Psoas muscle (tissue), 8 donors: ENCODE results near the gene ASTN2. TPM values are rescaled to one million over a fixed set of nuclear protein-coding genes. Genes with fewer than 3 reads are reported as not detected.

Experiments used
- ATAC-seq, 4 donors: fragments of 200-7000 bp; cut with Tn5 transposase; one replicate each; pipeline ENCODE4 v1.9.1; 2020; ENCODE audit warnings: moderate library complexity in 3 of 4, mild to moderate bottlenecking in 2 of 4
- DNase-seq, 2 donors: peaks; one replicate each; pipeline ENCODE4 v3.0.0-alpha.2; 2020
- H3K27ac ChIP-seq: fragments of 200-600 bp; one replicate; pipeline ENCODE4 v1.8.0; 2022
- H3K27me3 ChIP-seq, 3 donors: fragments of 200-600 bp in 1 of 3; one replicate each; pipeline versions ENCODE4 v1.6.1 to v1.8.0; 2013 to 2022; ENCODE audit warnings: low read length in 2 of 3, mild to moderate bottlenecking in 2 of 3, moderate library complexity in 1 of 3; ENCODE audit not compliant: insufficient read depth in 3 of 3
- H3K36me3 ChIP-seq, 2 donors: fragments of 200-600 bp in 1 of 2; one replicate each; pipeline versions ENCODE4 v1.6.1 to v1.8.0; 2013 to 2022; ENCODE audit warnings: low read depth in 1 of 2, mild to moderate bottlenecking in 1 of 2, moderate library complexity in 1 of 2; ENCODE audit not compliant: insufficient read depth in 1 of 2
- H3K4me1 ChIP-seq: fragments of 200-600 bp; one replicate; pipeline ENCODE4 v1.8.0; 2022
- H3K4me3 ChIP-seq: fragments of 200-600 bp; one replicate; pipeline ENCODE4 v1.8.0; 2022; ENCODE audit warnings: mild to moderate bottlenecking
- H3K9me3 ChIP-seq: fragments of 200-600 bp; one replicate; pipeline ENCODE4 v1.8.0; 2022
- CTCF ChIP-seq: fragments of 200-600 bp; IDR thresholded peaks from one replicate; pipeline ENCODE4 v1.8.0; 2022; ENCODE audit warnings: antibody characterized with exemption
- WGBS, 3 donors: extraction: QIAGEN DNeasy Blood & Tissue Kit; methylation state at CpG; one replicate each; pipeline versions ENCODE4 v1.1.6 to v1.1.7; 2013; 5-methylcytosine and 5-hydroxymethylcytosine counted together
- intact Hi-C, 2 donors: fragments of 100-400 bp; cut with DNase I; formaldehyde crosslinking; loops; one replicate each; pipeline versions ENCODE4 v1.11.0 to v1.14.2; 2022
- polyA plus RNA-seq, 3 donors: library from polyadenylated mRNA; stranded (reverse); fragments of 200-250 nt; gene quantifications; one replicate each; pipeline ENCODE4 v1.2.3, GENCODE V29; 2013
- total RNA-seq, 4 donors: library from RNA; stranded (reverse); fragmentation: NEBNext Ultra II Directional in 2 of 4; extraction: Animal tissue kit (Norgen Biotek cat#: 25700) in 2 of 4; gene quantifications; one replicate each; pipeline versions ENCODE4 v1.2.1 to v1.2.4, GENCODE V29; 2021 to 2023
- donor health status: healthy with polysubstance abuse.
- donor health status: DM: no; HTN: no; CAD: no; lungs with moderate emphysema.
- donor health status: Bipolar disorder and iron deficiency.
- donor health status: healthy.
- donor health status: DM: yes; HTN: yes; CAD: no.
- donor health status: DM: no; HTN: no; CAD: no.
- donor health status: DM: no; HTN: no; CAD: no.
- donor health status: DM: yes; HTN: yes; CAD: no.

The ASTN2 gene
- total and polyA plus RNA-seq, 7 donors = 2.0 to 10.3 (median 3.3) TPM

GRCh38 chr9:116939161-116939560 is 475.7 kb downstream of the ASTN2 start:
- TF ChIP-seq CTCF = no peak
- Histone ChIP-seq H3K4me1 (no peaks in the 10 kb centered on the region), H3K27ac (no peak overlapping the region), H3K4me3 (no peak overlapping the region), H3K9me3 (no peaks in the 10 kb centered on the region), H3K27me3 (no peaks in the 10 kb centered on the region), H3K36me3 (no peaks in the 10 kb centered on the region)
- 59 to 68% (median 61%) methylated on average over 1 of the region's 1 CpG for WGBS, 3 donors
- DNase-seq (no peak), ATAC-seq (no peak)
- intact Hi-C loops = no loop called here

GRCh38 chr9:116937361-116937760 is 477.5 kb downstream of the ASTN2 start:
- Histone ChIP-seq H3K36me3 (no peaks in the 10 kb centered on the region), H3K27me3 (no peaks in the 10 kb centered on the region), H3K9me3 (no peaks in the 10 kb centered on the region), H3K4me1 (no peaks in the 10 kb centered on the region), H3K4me3 (no peak overlapping the region), H3K27ac (no peak overlapping the region)
- ATAC-seq = no peak
- intact Hi-C loops = no loop called here
- TF ChIP-seq CTCF = no peak
- no peak for DNase-seq

DNA sequence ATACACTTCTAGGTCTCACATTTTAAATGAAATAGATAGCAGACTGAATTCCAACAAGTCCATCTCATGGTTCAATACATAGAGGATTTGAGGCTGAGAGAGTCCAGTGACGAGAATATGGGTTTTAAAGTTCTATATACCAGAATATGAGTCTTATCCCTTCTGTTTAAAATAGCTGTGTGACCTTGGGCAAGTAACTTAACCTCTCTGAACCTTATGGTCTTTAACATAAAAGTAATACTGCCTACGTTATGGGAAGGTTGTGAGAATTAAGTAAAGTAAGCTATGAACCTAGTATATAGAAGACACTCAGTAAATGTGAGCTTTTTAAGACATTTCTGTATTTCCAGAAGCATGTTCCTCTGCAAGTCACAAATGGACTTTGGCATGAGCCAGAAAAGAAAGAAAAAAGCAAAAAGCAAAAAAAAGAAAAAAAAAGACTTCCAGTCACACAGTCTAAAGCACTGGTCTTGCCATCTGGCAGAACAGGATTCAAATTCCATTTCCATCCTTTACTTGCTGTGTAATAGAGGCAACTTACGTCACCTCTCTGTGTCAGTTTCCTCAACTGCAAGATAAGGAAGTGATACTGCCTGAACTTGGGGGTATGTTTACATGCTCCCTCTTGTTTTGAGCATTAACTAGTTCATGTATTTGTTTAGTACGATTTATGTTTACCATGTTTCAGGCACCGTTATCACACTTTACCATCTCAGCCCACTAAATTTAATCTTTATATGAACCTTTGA is 479.5 kb downstream of the ASTN2 start:
- 54 to 59% (median 55%) methylated on average over 5 of the region's 5 CpGs for WGBS, 3 donors
- H3K36me3 ChIP-seq = no peaks in the 10 kb centered on the region
- DNase-seq = no peak
- H3K27me3 ChIP-seq = no peaks in the 10 kb centered on the region
- no peaks in the 10 kb centered on the region for H3K4me1 ChIP-seq
- no peak overlapping the region for H3K27ac ChIP-seq
- H3K4me3 ChIP-seq = no peak overlapping the region
- ATAC-seq = no peak
- H3K9me3 ChIP-seq = no peaks in the 10 kb centered on the region
- intact Hi-C loops = no loop called here
- TF ChIP-seq CTCF = no peak

DNA sequence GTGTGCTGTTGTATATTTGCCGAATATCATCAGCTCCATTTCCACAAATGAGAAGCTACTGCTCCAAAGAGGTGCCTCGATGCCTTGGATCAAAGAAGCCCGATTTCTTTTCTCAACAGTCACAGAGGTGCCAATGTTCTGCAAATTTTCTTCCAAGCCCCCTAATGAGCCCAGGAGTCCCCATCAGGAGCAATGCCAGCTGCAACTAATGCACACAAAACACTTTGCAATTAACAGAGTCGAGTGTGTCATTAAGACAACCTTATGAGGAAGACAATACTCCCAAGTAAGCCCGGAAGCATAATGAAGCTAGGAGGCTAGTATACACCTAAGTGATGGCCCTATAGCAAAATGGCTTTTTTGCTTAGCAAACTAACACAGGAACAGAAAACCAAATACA is 480.7 kb downstream of the ASTN2 start:
- H3K27ac ChIP-seq = no peak overlapping the region
- H3K4me1 ChIP-seq = no peaks in the 10 kb centered on the region
- no peak for TF ChIP-seq CTCF
- H3K9me3 ChIP-seq = no peaks in the 10 kb centered on the region
- H3K27me3 ChIP-seq = peaks cover 0 to 2% (median 0%) of the 10 kb centered on the region in 3 donors
- no peak for ATAC-seq
- H3K36me3 ChIP-seq = no peaks in the 10 kb centered on the region
- H3K4me3 ChIP-seq = no peak overlapping the region
- intact Hi-C loops = no loop called here
- no peak for DNase-seq
- WGBS, 3 donors = 80 to 85% (median 85%) methylated on average over 5 of the region's 5 CpGs

DNA sequence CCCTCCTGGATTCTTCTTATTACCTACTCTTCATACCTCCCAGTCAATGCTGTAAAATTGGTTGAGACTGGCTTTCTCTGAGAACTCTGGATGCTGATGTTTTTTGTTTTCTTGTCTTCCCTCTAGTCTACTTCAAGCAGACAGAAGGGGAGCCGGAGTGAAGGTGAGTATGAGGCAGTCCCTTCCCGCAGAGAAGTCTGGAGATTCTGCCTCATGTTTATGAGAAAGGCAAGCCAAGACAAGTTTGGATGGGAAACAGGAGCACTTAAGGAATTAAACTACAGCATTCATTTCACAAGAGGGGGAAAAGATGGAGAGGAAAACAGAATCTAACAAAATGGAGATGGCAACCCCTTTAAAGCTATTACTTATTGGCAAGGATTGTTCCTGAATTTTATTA is 481.6 kb downstream of the ASTN2 start:
- no peaks in the 10 kb centered on the region for H3K9me3 ChIP-seq
- DNase-seq = no peak
- no peaks in the 10 kb centered on the region for H3K4me1 ChIP-seq
- 73 to 85% (median 80%) methylated on average over 2 of the region's 2 CpGs for whole genome bisulfite sequencing, 3 donors
- no peak for TF ChIP-seq CTCF
- intact Hi-C loops = no loop called here
- H3K27ac ChIP-seq = no peak overlapping the region
- H3K27me3 ChIP-seq = peaks cover 0 to 2% (median 0%) of the 10 kb centered on the region in 3 donors
- H3K36me3 ChIP-seq = no peaks in the 10 kb centered on the region
- no peak overlapping the region for H3K4me3 ChIP-seq
- no peak for ATAC-seq
